Measurements from ENCODE around the gene ST6GAL1.

Gene ST6GAL1

GRCh38 chr3:187125319-187126031 lies 195.1 kb downstream of the ST6GAL1 start:
- Histone ChIP-seq H3K27ac (ENCODE audit: low read depth, low read length) (no peak overlapping the region), H3K9ac (ENCODE audit: low read length) (no peak overlapping the region), H3K36me3 (ENCODE audit: control insufficient read depth, insufficient read depth, low read length) (no peaks in the 10 kb centered on the region; the same call in 1 of the 2 replicates), H3K9me3 (ENCODE audit: control insufficient read depth, insufficient read depth, low read depth, low read length) (no peaks in the 10 kb centered on the region), H3K4me3 (ENCODE audit: low read depth, low read length) (no peak overlapping the region), H3K27me3 (ENCODE audit: control insufficient read depth, insufficient read depth, low read length) (no peaks in the 10 kb centered on the region), H3K4me1 (ENCODE audit: control insufficient read depth, insufficient read depth, low read length) (no peaks in the 10 kb centered on the region)

All from HUES6 (cell line).